Erythroblast (primary cell): ENCODE results near the gene KRT78.

ENCODE experiments used
- GATA1 ChIP-seq: IDR thresholded peaks from 2 replicates; pipeline ENCODE4 v1.6.1; 2011; ENCODE audit warnings: low read depth, mild to moderate bottlenecking, control low read depth, low read length, moderate library complexity
- POLR2A ChIP-seq: IDR thresholded peaks from 2 replicates; pipeline ENCODE4 v1.6.1; 2011; ENCODE audit warnings: mild to moderate bottlenecking, low read length

GRCh38 chr12:52879394-52880351 lies 30.9 kb upstream of the KRT78 start:
- TF ChIP-seq POLR2A = no peak
- no peak for TF ChIP-seq GATA1
